Measurements from ENCODE around the gene SUGP2.
"Not testable (repeated sequence)": the region's sequence is repeated elsewhere in the genome, so short reads cannot be mapped to it uniquely, and the experiment has no call there.

SUGP2 gene

DNA sequence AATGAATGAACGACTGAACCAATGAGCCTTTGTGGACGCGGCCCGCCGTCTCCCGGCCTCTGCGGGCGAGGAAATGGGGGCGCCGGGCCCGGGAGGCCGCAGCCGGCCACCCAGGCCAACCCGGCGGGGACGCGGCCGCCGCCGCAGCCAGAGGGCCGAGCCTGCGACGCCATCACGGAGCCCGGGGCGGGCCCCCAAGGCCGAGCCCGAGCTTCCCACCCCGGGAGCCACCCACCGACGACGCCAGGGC lies 216 bp downstream of the SUGP2 start:
- DNase-seq (ENCODE audit: low read depth in 2 of 2): peak in 1 of 2 donors; percentile 5

DNA sequence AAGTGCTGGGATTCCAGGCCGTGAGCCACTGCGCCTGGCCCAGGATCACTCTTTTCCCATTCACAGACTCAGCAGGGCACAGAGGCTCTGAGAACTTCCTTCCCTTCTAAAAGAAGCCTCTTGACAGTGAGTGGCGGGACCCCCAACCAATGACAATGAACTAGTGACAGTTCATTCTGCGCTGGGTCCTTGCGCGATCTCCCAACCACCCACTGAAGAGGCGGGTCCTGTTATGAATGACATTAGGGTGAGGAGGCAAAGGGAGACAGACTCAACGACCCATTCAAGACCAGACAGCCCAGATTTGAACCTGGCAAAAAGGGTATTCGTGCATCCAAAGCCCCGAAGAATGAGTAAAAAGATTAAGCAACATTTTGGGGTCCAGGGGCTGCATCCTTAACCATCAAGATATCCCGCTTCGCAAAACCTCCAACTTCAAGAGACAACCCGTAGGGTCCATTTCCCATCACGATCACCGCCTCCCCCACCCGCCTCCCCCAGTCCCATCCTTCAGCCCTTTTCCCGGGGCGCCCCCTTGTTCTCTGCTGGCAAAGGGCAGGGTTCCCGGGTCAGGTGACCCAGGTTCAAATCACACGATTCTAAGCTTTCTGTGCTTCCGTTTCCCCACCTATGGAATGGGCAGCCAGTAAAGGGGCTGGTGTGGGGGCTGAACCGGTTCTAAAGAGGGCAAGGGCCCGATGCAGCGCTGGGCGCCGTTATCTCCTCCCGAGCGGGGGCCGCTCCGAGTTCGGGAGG lies 719 bp downstream of the SUGP2 start:
- peak; percentile 54 to 67 for DNase-seq (ENCODE audit: low read depth in 2 of 2)

DNA sequence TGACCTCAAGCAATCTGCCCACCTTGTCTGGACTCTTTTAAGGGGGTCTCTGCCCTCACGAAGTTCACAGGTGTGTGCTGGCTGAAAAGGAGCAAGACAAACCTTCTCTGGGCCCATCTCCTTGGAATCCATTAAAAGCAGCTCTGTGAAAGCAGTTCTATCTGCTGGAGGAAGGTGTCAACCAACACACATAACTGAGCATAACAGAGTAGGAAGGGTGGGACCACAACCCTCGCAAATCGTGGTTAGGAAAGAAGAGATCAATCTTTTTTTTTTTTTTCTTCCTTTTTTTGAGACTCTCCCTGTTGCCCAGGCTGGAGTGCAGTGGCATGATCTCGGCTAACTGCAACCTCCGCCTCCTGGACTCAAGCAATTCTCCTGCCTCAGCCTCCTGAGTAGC lies 1.4 kb downstream of the SUGP2 start:
- DNase-seq (ENCODE audit: low read depth in 2 of 2): no peak

DNA sequence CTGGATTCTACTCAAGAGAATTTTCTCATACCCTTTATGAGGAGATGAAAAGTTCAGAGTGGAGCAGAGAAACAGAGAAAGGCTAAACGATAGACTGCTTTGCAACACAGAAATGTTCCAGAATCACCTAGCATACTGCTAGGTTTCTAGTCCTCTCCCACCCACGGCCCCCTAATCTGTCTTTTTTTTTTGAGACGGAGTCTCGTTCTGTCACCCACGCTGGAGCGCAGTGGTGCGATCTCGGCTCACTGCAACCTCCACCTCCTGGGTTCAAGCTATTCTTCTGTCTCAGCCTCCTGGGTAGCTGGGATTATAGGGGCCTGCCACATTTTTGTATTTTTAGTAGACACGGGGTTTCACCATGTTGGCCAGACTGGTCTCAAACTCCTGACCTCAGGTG lies 4.8 kb downstream of the SUGP2 start:
- DNase-seq (ENCODE audit: low read depth in 2 of 2): no peak

DNA sequence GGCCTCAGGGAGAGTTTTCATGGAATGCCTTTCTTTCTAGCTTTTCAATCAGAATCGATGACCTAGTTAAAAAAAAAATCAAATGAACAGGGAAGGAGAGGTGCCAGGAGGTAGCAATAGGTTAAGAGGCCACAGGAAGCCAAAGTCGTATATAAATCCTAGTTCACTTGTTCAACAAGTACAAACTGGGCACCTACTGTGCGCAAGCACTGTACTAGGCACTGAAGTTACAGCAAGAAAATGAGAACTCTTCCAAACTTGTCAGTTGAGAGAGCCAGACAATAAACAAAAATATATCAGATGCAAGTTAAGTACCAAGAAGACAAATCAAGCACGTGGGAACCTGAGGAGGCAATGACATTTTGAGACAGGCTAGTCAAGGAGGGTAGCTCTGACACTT lies 6.1 kb downstream of the SUGP2 start:
- no peak for DNase-seq (ENCODE audit: low read depth in 2 of 2)

DNA sequence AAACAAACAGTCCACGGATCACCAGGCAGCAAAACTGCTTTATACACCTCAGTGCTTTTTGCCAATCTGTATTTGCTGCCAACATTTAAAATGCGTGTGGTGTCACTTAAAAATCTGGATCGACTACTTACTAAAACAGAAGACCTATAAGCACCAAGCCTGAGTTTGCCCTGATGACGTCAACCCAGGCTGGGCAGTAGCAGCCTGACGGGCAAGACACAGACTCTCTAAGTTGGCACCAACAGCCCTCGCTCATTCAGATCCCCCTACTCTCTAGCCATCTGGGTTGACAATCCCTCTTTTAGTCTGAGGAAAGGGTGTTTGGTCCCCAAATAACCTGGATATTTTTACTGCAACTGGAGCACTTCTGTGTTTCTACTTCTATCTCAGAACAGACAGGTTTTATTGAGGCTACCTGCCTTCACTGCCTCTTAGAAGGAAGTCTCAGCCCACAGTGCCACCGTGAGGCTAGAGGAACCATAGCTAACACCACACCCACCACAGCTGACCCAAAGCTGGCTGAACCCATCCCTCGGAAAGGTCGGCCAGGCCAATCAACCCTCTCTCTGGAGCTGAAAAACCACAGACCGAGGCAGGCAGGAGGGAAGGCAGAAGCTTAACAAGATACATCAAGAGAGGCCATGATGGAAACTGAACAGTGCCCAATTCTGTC lies 6.9 kb downstream of the SUGP2 start:
- no peak for DNase-seq (ENCODE audit: low read depth in 2 of 2)

DNA sequence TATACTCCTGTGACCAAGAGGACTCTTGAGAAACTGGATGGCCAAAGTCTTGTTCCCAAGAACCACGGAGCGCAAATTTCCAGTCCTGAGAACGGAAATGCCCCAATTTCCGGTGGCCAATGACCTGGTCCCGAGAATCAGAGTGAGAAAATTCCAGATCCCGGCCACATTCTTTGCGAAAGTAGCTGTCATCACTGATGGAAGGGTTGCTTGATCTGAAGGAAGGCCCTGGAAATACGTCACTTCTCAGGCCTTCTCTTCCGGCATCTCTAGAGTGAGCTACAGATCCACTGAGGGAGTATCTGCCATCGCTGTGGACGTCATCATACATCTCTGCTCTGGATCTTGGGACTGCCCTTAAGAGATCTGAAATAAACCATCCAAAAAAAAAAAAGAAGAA lies 7.5 kb downstream of the SUGP2 start:
- DNase-seq (ENCODE audit: low read depth in 2 of 2): no peak

DNA sequence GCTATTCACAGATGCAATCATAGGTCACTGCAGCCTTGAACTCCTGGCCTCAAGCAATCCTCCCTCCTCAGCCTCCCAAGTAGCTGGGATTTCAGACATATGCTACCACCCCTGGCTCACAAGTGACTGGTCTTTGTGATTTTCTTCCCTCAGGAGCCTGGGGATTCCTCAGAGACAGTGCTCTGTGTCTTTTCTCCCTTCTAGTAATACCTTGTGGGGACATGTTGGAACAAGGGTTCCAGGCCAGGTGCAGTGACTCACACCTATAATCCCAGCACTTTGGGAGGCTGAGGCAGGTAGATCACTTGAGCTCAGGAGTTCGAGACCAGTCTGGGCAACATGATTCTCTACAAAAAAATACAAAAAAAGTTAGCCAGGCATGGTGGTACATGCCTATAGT lies 9.9 kb downstream of the SUGP2 start:
- DNase-seq (ENCODE audit: low read depth in 2 of 2): not testable (repeated sequence)

DNA sequence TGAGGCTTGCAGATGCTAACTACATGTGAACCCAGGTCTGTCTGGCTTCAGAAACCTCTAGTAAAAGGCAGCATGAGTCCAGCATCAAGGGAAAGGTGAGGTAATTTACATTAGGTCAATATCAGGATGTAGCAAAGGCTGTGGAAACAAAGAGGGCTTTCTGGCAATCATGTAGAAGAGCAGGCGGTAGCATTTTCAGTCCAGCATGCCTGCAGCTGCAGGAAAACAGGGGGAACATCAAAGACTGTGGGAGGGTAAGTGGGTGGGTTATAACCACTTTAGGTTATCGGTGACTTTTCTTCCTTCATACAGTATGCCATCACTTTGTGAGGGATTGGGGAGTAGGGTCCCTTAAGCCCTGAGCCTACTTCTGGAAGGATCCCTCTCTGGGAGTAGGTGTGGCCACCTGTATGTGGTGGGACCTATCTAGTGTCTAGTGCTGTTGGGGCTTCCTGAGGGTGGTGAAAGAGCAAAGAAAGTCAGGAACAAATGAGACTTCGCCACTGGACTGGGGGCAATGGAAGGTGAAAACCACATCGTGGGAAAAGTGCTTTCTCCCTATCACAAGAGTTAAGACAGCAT lies 10.8 kb downstream of the SUGP2 start:
- no peak for DNase-seq (ENCODE audit: low read depth in 2 of 2)

DNA sequence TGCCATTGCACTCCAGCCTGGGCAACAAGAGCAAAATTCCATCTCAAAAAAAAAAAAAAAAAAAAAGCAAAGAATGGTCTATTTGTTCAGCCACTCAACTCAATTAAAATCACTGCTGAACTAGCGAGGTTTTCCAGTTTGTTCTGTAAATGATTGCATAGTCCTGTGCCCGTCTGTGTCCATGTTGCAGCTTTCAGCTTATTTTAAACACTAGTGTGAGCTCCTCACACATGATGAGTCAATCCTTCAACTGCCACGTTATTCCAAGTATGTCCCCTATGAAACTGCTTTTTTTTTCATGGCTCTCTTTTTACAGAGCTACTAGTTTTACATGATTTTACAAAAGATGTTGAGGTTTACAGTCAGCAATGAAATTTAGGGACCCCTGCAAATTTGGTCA lies 12.2 kb downstream of the SUGP2 start:
- DNase-seq (ENCODE audit: low read depth in 2 of 2): no peak

DNA sequence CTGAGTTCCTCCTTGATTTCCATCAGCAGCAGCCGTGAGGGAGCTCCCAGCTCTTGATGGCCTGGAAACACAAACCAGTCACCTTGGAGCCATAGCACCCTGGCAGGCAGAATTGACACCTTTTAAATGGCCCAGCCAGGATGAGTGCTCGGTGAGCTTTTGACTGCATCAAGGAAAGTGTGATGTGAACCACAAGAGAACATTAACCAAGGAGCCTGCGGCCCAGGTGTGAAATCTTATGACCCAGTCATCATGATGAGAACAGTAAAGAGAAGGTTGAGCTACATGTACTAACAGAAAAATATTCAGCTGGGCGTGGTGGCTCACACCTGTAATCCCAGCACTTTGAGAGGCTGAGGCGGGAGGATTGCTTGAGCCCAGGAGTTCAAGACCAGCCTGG lies 22.8 kb downstream of the SUGP2 start:
- DNase-seq (ENCODE audit: low read depth in 2 of 2): no peak

DNA sequence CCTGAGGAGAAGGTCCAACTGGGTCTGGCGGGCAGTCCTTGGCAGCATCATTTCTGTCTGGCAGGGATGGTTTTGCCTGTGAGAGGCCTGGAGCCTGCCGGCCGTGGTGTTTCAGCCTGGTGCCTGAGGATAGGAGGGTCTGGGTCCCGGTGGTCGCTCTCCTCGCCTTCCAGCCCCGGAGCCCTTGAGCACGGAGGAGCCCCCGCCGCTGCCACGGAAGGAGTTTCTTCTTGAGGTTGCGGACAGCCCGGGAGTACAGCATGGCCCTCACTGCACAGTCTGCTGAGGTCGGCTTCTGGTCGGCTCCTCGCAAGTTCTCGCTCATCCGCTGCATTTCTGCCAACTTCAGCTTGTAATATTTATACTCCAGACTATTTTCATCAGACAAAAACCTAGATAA lies 23.4 kb downstream of the SUGP2 start:
- no peak for DNase-seq (ENCODE audit: low read depth in 2 of 2)

DNA sequence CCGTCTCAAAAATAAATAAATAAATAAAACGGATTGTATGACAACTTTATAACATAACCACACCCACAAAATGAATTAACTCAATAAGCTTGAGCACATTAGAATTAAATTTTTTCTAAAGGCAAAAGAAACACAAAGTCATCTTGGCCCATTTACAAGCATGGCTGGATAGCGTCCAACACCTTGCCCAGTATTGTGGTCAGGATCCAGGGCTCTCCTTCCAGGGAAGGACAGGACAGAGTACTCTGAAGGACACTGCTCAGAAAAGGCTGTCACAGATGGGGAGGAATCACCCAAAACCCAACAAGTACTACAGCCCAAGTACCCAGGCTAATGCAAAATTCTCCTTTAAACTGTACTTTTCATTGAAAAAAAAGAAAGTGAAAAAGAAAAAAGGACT lies 27.1 kb downstream of the SUGP2 start:
- DNase-seq (ENCODE audit: low read depth in 2 of 2): no peak

DNA sequence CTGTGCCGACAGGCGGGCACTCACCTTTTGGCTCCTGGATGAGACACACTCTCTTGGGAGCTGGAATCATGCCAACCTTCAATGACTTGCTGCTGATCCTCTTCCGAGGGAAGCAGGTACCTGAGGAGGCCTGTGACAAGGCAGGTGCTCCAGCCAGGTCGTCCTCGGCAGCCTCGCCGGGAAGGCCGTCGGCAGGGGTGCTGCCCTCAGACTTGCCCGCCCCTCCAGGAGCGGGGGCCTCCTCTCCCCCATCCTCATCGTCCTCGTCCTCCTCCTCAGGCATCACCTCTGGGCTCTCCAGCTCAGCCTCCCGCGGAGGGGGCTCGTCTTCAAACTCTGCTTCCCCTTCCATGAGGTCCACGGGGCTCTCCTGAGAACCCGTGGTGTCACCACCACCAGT lies 29.2 kb downstream of the SUGP2 start:
- DNase-seq (ENCODE audit: low read depth in 2 of 2): no peak

DNA sequence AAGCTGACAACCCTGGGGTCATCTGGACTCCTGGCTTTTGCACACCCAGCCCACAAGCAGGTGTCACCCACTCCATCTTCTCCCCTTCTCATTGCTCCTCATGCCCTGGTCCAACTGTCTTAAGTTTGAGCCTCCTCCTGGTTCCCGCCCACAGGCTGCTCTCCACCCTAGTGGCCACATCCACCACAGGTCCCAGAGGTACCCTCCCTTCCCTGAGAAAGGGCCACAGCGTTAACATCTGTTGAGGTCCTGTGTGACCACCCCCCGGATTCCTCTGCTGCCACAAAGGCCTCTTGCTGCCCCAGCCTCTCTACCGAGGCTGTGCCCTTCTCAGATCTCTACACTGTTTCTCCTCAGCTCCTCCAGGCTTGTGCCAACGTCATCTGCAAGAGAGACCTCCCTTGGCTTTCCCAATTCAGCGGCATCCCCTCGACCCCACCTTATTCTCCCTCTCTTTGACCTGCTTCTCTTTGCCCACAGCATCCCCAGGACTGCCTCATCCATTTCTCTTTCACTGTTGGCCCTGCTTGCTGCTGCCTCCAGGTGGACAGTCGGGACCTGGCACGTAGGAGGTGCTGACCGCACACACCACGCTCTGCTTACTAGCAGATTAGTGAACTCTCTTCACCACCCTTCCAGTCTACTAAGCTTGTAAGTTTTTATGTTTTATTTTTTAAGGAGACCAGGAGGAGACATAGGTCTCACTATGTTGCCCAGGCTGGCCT lies 33.3 kb downstream of the SUGP2 start:
- no peak for DNase-seq (ENCODE audit: low read depth in 2 of 2)

DNA sequence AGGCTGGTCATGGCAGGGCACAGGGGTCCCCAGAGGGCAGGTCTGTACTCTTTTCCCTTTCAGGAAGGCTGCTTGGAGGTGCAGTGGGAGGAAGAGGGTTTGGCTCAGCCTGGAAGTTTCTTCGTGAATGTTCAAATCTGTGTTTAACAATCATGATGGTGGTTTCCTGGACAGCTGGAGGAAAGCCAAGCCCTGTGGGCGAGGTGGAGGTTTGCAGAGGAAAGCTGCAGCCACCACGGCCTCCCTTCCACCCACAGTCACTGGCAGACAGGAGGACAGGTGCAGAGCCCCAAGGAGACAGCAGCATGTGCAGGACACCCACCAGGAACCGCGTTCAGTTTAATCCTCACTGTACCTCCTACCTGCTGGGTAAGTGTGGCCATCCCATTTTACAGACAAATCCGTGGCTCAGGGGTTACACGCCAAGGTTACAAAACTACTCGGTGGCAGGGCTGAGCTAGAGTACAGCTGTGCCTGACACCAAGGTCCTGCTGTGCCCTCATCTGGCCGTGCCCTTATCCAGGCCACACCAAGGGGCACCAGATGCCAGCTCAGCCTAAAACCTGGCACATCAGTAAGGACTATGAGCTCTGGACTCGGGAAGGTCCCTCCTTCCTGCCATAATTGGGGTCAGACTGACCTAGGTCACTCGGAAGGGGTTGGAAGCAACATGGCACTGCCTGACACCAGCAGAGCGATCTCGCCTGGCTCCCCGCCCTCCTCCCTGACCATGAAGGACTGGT lies 34.1 kb downstream of the SUGP2 start:
- no peak for DNase-seq (ENCODE audit: low read depth in 2 of 2)

DNA sequence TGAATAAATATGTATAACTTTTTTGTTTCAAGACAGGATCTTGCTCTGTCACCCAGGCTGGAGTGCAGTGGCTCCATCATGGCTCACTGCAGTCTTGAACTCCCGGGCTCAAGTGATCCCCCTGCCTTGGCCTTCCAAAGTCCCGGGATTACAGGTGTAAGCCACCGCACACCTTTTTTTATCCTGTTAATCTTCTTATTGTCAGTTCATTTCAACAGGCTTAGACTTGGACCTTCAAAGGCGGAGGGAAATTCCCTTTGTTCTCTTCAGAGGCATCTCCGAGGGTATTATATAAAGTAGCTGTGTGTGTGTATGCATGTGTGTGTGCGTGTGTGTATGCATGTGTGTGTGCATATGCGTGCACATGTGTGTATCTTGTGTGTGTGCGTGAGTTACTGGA lies 35.0 kb downstream of the SUGP2 start:
- DNase-seq (ENCODE audit: low read depth in 2 of 2): no peak

DNA sequence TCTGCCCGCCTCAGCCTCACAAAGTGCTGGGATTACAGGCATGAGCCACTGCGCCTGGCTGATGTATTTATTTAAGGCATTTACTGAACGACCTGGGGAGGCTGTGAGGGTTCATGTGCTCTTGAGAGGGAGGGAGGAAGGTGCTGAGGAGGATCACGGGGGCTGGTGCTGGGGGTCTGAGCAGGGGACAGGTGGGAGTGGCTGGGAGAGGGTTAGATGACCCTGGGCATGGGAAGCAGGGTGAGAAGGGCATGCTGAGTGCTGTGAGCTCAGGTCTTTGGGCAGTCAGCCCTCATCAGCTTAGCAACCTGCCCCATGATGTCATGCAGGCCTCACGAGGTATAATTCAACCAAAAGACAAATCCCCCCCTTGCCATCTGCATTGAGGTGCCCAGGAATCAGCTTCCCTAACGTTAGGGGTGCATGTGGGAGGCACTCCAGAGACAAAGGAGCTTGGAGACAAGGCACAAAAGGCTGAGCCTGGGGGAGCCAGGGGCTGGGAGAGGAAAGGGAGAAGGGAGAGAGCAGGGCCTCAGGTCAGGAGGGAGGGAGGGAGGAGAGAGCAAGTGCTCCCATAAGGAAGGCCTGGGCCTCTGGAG lies 36.4 kb downstream of the SUGP2 start:
- DNase-seq (ENCODE audit: low read depth in 2 of 2): no peak

DNA sequence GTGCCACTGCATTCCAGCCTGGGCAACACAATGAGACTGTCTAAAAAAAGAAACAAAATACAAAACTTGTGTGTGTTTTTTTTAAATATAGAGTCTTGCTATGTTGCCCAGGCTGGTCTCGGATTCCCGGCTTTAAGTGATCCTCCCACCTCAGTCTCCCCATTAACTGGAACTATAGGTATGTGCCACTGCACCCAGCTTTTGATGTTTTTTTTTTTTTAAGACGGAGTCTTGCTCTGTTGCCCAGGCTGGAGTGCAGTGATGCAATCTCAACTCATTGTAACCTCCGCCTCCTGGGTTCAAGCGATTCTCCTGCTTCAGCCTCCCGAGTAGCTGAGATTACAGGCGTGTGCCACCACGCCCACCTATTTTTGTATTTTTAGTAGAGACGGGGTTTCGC lies 37.0 kb downstream of the SUGP2 start:
- no peak for DNase-seq (ENCODE audit: low read depth in 2 of 2)

DNA sequence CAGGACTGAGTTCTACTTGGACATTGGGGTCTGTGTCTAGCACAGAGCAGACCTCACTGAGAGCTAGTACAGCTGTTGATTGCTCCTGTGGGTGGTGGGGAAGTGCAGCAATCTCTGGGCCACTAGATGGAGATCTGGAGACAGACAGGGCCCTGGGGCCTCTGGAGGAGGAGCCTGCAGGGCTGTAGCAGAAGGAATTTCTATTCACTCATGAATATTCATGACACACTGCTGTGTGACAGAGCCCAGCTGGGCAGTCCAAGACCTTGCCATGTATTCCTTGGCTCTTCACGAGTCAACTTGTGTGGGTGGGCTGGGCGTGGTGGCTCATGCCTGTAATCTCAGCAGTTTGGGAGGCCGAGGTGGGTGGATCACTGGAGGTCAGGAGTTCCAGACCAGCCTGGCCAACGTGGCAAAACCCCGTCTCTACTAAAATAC lies 37.5 kb downstream of the SUGP2 start:
- no peak for DNase-seq (ENCODE audit: low read depth in 2 of 2)

DNA sequence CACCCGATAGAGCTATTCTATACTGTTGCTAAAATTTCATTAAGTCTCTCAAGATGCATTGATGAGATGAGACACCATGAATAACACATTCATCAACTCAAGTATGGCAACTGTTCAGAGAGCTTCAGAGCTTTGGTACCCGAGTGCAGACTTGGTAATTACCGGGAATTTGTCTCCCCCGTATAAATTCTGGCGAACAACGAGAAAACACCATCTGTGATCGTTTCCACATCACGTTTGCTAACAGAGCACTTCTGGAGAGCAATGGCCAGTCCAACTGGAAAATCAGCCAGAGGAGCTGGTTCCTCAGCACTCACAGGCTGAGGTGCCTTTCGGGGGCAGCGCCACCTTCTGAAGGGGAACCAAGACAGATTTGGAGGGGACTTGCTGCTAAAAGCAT lies 40.2 kb downstream of the SUGP2 start:
- DNase-seq (ENCODE audit: low read depth in 2 of 2): no peak

DNA sequence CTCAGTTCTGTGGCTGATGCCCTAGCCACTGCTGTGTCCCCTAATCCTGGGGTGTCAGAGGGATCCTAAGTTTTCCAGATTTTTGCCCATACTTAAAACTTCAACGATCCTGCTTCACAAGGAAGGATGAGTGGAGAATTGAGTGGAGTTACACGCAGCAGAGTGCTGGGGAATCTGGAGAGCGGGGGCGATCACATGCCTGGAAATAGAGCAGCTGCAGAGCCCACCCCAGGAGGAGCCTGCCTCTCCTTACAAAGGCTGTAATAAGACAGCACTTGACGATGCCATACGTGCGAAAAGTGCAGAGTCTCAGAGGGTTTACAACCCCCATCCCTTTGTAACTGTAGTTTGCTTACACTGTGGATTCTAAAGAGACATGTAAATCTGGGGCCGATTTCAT lies 40.6 kb downstream of the SUGP2 start:
- DNase-seq (ENCODE audit: low read depth in 2 of 2): no peak

Measured in stimulated activated CD4-positive, alpha-beta T cell treated with anti-CD3 and anti-CD28 coated beads, Interleukin-1b, Interleukin-23, amount 100 ng/mL, for 4 hours (primary cell).